ENCODE results near the gene NID1. TPM values are rescaled to one million over a fixed set of nuclear protein-coding genes. Genes with fewer than 3 reads are reported as not detected.

The NID1 gene
- total and polyA plus RNA-seq, 2 donors (not counting 3 experiments of a cell fraction or from before 2014, with no cell fraction given), result 87.0 to 109 TPM

GRCh38 chr1:236024641-236025040, 40.2 kb downstream of the NID1 start:
- Histone ChIP-seq H3K4me3 (replicated peaks in 1 of 3; ENCODE audit: insufficient read depth in 1 of 3, low read depth in 1 of 3, low read length in 3 of 3) (no peak overlapping the region), H4K20me1 (replicated peaks; ENCODE audit: control insufficient read depth, extremely low read depth, insufficient read depth, low read length) (no peaks in the 10 kb centered on the region), H3K4me1 (ENCODE audit: control insufficient read depth, extremely low read depth, insufficient read depth, low read length) (no peaks in the 10 kb centered on the region), H3K27me3 (ENCODE audit: control insufficient read depth in 2 of 2, insufficient read depth in 2 of 2, low read length in 2 of 2) (no peaks in the 10 kb centered on the region), H3K79me2 (ENCODE audit: control insufficient read depth, insufficient read depth, low read length) (no peaks in the 10 kb centered on the region), H3K9ac (replicated peaks; ENCODE audit: extremely low read depth, insufficient read depth, low read length) (no peak overlapping the region), H3K27ac (ENCODE audit: insufficient read depth, low read depth, low read length) (no peak overlapping the region), H2AFZ (ENCODE audit: low read depth, low read length) (no peak overlapping the region), H3K4me2 (ENCODE audit: insufficient read depth, low read length) (no peak overlapping the region), H3K9me3 (replicated peaks; ENCODE audit: control insufficient read depth, insufficient read depth, low read length) (no peaks in the 10 kb centered on the region), H3K9me1 (replicated peaks; ENCODE audit: control insufficient read depth, extremely low read depth, insufficient read depth, low read length) (no peaks in the 10 kb centered on the region), H3K36me3 (ENCODE audit: control insufficient read depth in 2 of 2, extremely low read depth in 1 of 2, insufficient read depth in 2 of 2, low read length in 2 of 2) (peaks cover 13 to 28% of the 10 kb centered on the region in 2 experiments)
- FAIRE-seq (no peak), DNase-seq (ENCODE audit: low read depth, low spot score) (no peak)
- intact Hi-C loops (cut with micrococcal nuclease) (no loop called here), dilution Hi-C loops (cut with MboI; ENCODE audit: extremely low pct_ligation_motif_present, low sequenced_read_pairs) (no loop called here)
- no TSS peak for BruUV-seq (replicated peaks)
- CTCF ChIA-PET, result interaction anchor here (1.1 kb wide), 2 partner anchors 22 to 159 kb away, joined by 3 read pairs; no protein-coding TSS in a partner anchor
- no peak for TF ChIP-seq JUN (IDR thresholded peaks at IDR 0.05; ENCODE audit: borderline replicate concordance, insufficient read depth, insufficient read length, low read depth)
- TF ChIP-seq EZH2 (IDR thresholded peaks at IDR 0.05; ENCODE audit: borderline replicate concordance, low read depth, low read length, severe bottlenecking), result no peak
- no peak for TF ChIP-seq MAX (IDR thresholded peaks at IDR 0.05; ENCODE audit: insufficient read depth, insufficient read length)
- TF ChIP-seq POLR2A (IDR thresholded peaks at IDR 0.05; ENCODE audit: low read depth, low read length), result no peak
- TF ChIP-seq GATA2 (IDR thresholded peaks at IDR 0.05; ENCODE audit: insufficient read depth, insufficient read length, low read depth, low read length), result no peak
- no peak for TF ChIP-seq POLR2AphosphoS5 (IDR thresholded peaks at IDR 0.05; ENCODE audit: insufficient read depth, low read depth, low read length)
- no peak for TF ChIP-seq MYC (IDR thresholded peaks at IDR 0.05; ENCODE audit: low read depth, low read length)
- no peak for TF ChIP-seq CTCF (IDR thresholded peaks at IDR 0.05; ENCODE audit: extremely low read depth in 1 of 2, insufficient read depth in 1 of 2, low read depth in 1 of 2, low read length in 2 of 2)
- no peak for TF ChIP-seq FOS (IDR thresholded peaks at IDR 0.05; ENCODE audit: borderline replicate concordance, insufficient read depth, low read length)
- POLR2A ChIA-PET, result no interaction called here

Measured in endothelial cell of umbilical vein (primary cell).